NT2/D1 (cell line): ENCODE measurements around the gene APOBEC3A.
"Not testable (repeated sequence)": the region's sequence is repeated elsewhere in the genome, so short reads cannot be mapped to it uniquely, and the experiment has no call there.

Experiments
- DNase-seq: peaks from one replicate; pipeline ENCODE4 v3.0.0-alpha.2; 2011; ENCODE audit warnings: low read depth, low spot score
- H3K27me3 ChIP-seq: 2 replicates; pipeline ENCODE4 v1.6.0; 2011; ENCODE audit warnings: mild to moderate bottlenecking; ENCODE audit not compliant: insufficient read length, insufficient read depth
- H3K36me3 ChIP-seq: 2 replicates; pipeline ENCODE4 v1.6.1; 2011; ENCODE audit warnings: mild to moderate bottlenecking, low read length, mixed read lengths; ENCODE audit not compliant: insufficient read depth, insufficient read length
- H3K4me1 ChIP-seq: 2 replicates; pipeline ENCODE4 v1.5.1; 2011; ENCODE audit not compliant: insufficient read depth, insufficient read length
- H3K4me3 ChIP-seq: 2 replicates; pipeline ENCODE4 v1.5.1; 2011; ENCODE audit warnings: low read depth; ENCODE audit not compliant: insufficient read length
- H3K9ac ChIP-seq: 2 replicates; pipeline ENCODE4 v1.6.0; 2011; ENCODE audit warnings: low read depth; ENCODE audit not compliant: insufficient read length
- H3K9me3 ChIP-seq: 2 replicates; pipeline ENCODE4 v1.5.1; 2011; ENCODE audit warnings: mild to moderate bottlenecking, low read length; ENCODE audit not compliant: insufficient read depth
- SUZ12 ChIP-seq: IDR thresholded peaks from 2 replicates; pipeline ENCODE4 v1.6.1; 2011; ENCODE audit not compliant: insufficient read length, insufficient read depth; ENCODE audit errors: extremely low read depth
- YY1 ChIP-seq: IDR thresholded peaks from 2 replicates; pipeline ENCODE4 v1.6.1; 2011; ENCODE audit not compliant: insufficient read length, insufficient read depth
- ZNF274 ChIP-seq: IDR thresholded peaks from 2 replicates; pipeline ENCODE4 v1.6.1; 2011; ENCODE audit warnings: mild to moderate bottlenecking, low read depth, low read length

The APOBEC3A gene

GRCh38 chr22:38981005-38981991, 23.9 kb downstream of the APOBEC3A start:
- H3K4me3 ChIP-seq: no peak overlapping the region
- H3K9me3 ChIP-seq: no peaks in the 10 kb centered on the region
- H3K9ac ChIP-seq: no peak overlapping the region
- TF ChIP-seq ZNF274 (no peak), SUZ12 (no peak), YY1 (no peak)
- no peaks in the 10 kb centered on the region for H3K36me3 ChIP-seq
- H3K4me1 ChIP-seq: no peaks in the 10 kb centered on the region
- no peaks in the 10 kb centered on the region for H3K27me3 ChIP-seq
- DNase-seq: no peak

GRCh38 chr22:38981992-38982927, 24.9 kb downstream of the APOBEC3A start, which contains the start of gene APOBEC3B:
Gene APOBEC3B (plus strand): TSS chr22:38982347. CDS start chr22:38982454, 107 bp downstream.
- no peaks in the 10 kb centered on the region for H3K36me3 ChIP-seq
- no peak within 1 kb of the TSS for H3K4me3 ChIP-seq
- no peaks in the 10 kb centered on the region for H3K27me3 ChIP-seq
- TF ChIP-seq SUZ12 (no peak), ZNF274 (no peak), YY1 (no peak)
- H3K4me1 ChIP-seq: no peaks in the 10 kb centered on the region
- H3K9me3 ChIP-seq: no peaks in the 10 kb centered on the region
- DNase-seq: no peak
- H3K9ac ChIP-seq: no peak within 1 kb of the TSS

GRCh38 chr22:38984224-38984623, 26.8 kb downstream of the APOBEC3A start:
- Histone ChIP-seq H3K27me3 (no peaks in the 10 kb centered on the region), H3K9me3 (no peaks in the 10 kb centered on the region), H3K9ac (no peak overlapping the region), H3K4me3 (no peak overlapping the region), H3K36me3 (no peaks in the 10 kb centered on the region), H3K4me1 (no peaks in the 10 kb centered on the region)
- DNase-seq: no peak
- no peak for TF ChIP-seq SUZ12
- TF ChIP-seq YY1: no peak
- TF ChIP-seq ZNF274: no peak

- DNase-seq: not testable (repeated sequence)
Measured at GRCh38 chr22:38984784-38985757, 27.7 kb downstream of the APOBEC3A start.

GRCh38 chr22:38986629-38987028, 29.2 kb downstream of the APOBEC3A start:
- Histone ChIP-seq H3K9ac (no peak overlapping the region), H3K9me3 (no peaks in the 10 kb centered on the region), H3K4me3 (no peak overlapping the region), H3K27me3 (no peaks in the 10 kb centered on the region), H3K36me3 (no peaks in the 10 kb centered on the region), H3K4me1 (no peaks in the 10 kb centered on the region)
- no peak for DNase-seq
- no peak for TF ChIP-seq SUZ12
- TF ChIP-seq YY1: no peak
- TF ChIP-seq ZNF274: no peak

More at GRCh38 chr22:38984784-38985757, 27.7 kb downstream of the APOBEC3A start:
- not testable (repeated sequence) for H3K4me1 ChIP-seq, H3K4me3 ChIP-seq, H3K36me3 ChIP-seq, H3K9me3 ChIP-seq, H3K27me3 ChIP-seq, H3K9ac ChIP-seq

- no peaks in the 10 kb centered on the region for H3K4me1 ChIP-seq
- H3K9me3 ChIP-seq: no peaks in the 10 kb centered on the region
- no peaks in the 10 kb centered on the region for H3K27me3 ChIP-seq
- no peaks in the 10 kb centered on the region for H3K36me3 ChIP-seq
- no peak overlapping the region for H3K4me3 ChIP-seq
- no peak overlapping the region for H3K9ac ChIP-seq
- no peak for DNase-seq
- TF ChIP-seq YY1: no peak
- no peak for TF ChIP-seq SUZ12
- TF ChIP-seq ZNF274: no peak
Measured at GRCh38 chr22:38987171-38987895, 29.9 kb downstream of the APOBEC3A start.
